ENCODE measurements around the gene LRP3. TPM values are rescaled to one million over a fixed set of nuclear protein-coding genes. Genes with fewer than 3 reads are reported as not detected.

Gene LRP3
- polyA plus RNA-seq, 3 donors = 1.4 to 11.9 (median 4.1) TPM

GRCh38 chr19:33174186-33174585 lies 19.9 kb upstream of the LRP3 start:
- Mint-ChIP-seq H3K27ac (peak overlapping the region in 1 of 7 donors; percentile 10), H3K4me1 (peaks cover 36% of the 10 kb centered on the region), H3K4me3 (no peak overlapping the region), H3K9me3 (no peaks in the 10 kb centered on the region), H3K36me3 (no peaks in the 10 kb centered on the region), H3K27me3 (ENCODE audit: low read depth in 3 of 3) (no peaks in the 10 kb centered on the region)
- Histone ChIP-seq H3K27me3 (ENCODE audit: control insufficient read depth in 2 of 2, insufficient read depth in 2 of 2, low read length in 2 of 2) (no peaks in the 10 kb centered on the region), H3K79me2 (ENCODE audit: insufficient read depth, low read length) (peaks cover 21% of the 10 kb centered on the region), H3K4me1 (ENCODE audit: control insufficient read depth in 1 of 2, insufficient read depth in 2 of 2, low read length in 2 of 2) (peaks cover 31 to 56% of the 10 kb centered on the region in 2 donors), H3K9me3 (replicated peaks in 1 of 2; ENCODE audit: control insufficient read depth in 1 of 2, insufficient read depth in 1 of 2, low read length in 2 of 2) (no peaks in the 10 kb centered on the region), H3K27ac (ENCODE audit: low read depth in 1 of 2, low read length in 2 of 2) (no peak overlapping the region), H3K9ac (ENCODE audit: insufficient read depth, low read length, poor library complexity, severe bottlenecking) (no peak overlapping the region), H3K4me2 (replicated peaks; ENCODE audit: extremely low read depth, low read length, poor library complexity, severe bottlenecking) (no peak overlapping the region), H3K36me3 (replicated peaks in 1 of 2; ENCODE audit: control insufficient read depth in 1 of 2, insufficient read depth in 2 of 2, low read length in 2 of 2) (no peaks in the 10 kb centered on the region), H3K4me3 (replicated peaks in 1 of 3; ENCODE audit: low read depth in 2 of 3, low read length in 3 of 3) (no peak overlapping the region), H4K20me1 (ENCODE audit: insufficient read depth, low read length) (no peaks in the 10 kb centered on the region), H2AFZ (ENCODE audit: insufficient read depth, low read depth, low read length, poor library complexity, severe bottlenecking) (no peak overlapping the region)
- intact Hi-C loops (cut with micrococcal nuclease) = loop anchor here in 1 of 2 donors (10.0 kb wide), 2 partner anchors 131 to 199 kb away; partner anchors contain the start of genes CEBPA, CEP89 and FAAP24
- DNase-seq = no peak
- WGBS (ENCODE audit: insufficient coverage) = 100% methylated on average over 3 of the region's 5 CpGs
- no peak for TF ChIP-seq CTCF (IDR thresholded peaks at IDR 0.05)

- no peak overlapping the region for H3K9ac ChIP-seq (ENCODE audit: insufficient read depth, low read length, poor library complexity, severe bottlenecking)
- TF ChIP-seq CTCF (IDR thresholded peaks at IDR 0.05) = no peak
- H2AFZ ChIP-seq (ENCODE audit: insufficient read depth, low read depth, low read length, poor library complexity, severe bottlenecking) = no peak overlapping the region
- no peaks in the 10 kb centered on the region for H3K36me3 ChIP-seq (replicated peaks in 1 of 2; ENCODE audit: control insufficient read depth in 1 of 2, insufficient read depth in 2 of 2, low read length in 2 of 2)
- H3K4me1 ChIP-seq (ENCODE audit: control insufficient read depth in 1 of 2, insufficient read depth in 2 of 2, low read length in 2 of 2) = peaks cover 31 to 56% of the 10 kb centered on the region in 2 donors
- H3K4me3 ChIP-seq (replicated peaks in 1 of 3; ENCODE audit: low read depth in 2 of 3, low read length in 3 of 3) = peak overlapping the region in 1 of 3 experiments; percentile 87
- no peaks in the 10 kb centered on the region for H3K9me3 ChIP-seq (replicated peaks in 1 of 2; ENCODE audit: control insufficient read depth in 1 of 2, insufficient read depth in 1 of 2, low read length in 2 of 2)
- H3K27ac ChIP-seq (ENCODE audit: low read depth in 1 of 2, low read length in 2 of 2) = no peak overlapping the region
- Mint-ChIP-seq H3K27ac (peak overlapping the region in 1 of 7 donors; percentile 63), H3K4me1 (peaks cover 36% of the 10 kb centered on the region), H3K9me3 (no peaks in the 10 kb centered on the region), H3K4me3 (no peak overlapping the region), H3K27me3 (ENCODE audit: low read depth in 3 of 3) (no peaks in the 10 kb centered on the region), H3K36me3 (no peaks in the 10 kb centered on the region)
- no peaks in the 10 kb centered on the region for H4K20me1 ChIP-seq (ENCODE audit: insufficient read depth, low read length)
- no peaks in the 10 kb centered on the region for H3K27me3 ChIP-seq (ENCODE audit: control insufficient read depth in 2 of 2, insufficient read depth in 2 of 2, low read length in 2 of 2)
- DNase-seq = no peak
- intact Hi-C loops (cut with micrococcal nuclease) = loop anchor here (5.0 to 10.0 kb wide), 6 partner anchors 72 to 997 kb away; partner anchors contain the start of genes CEBPA (in 1 of the 2), CEBPG (in 1 of the 2), CEP89 (in 1 of the 2) and FAAP24 (in 1 of the 2)
- H3K4me2 ChIP-seq (replicated peaks; ENCODE audit: extremely low read depth, low read length, poor library complexity, severe bottlenecking) = peak overlapping the region; percentile 81
- 74% methylated on average over 9 of the region's 10 CpGs for WGBS (ENCODE audit: insufficient coverage)
- H3K79me2 ChIP-seq (ENCODE audit: insufficient read depth, low read length) = peaks cover 21% of the 10 kb centered on the region
These were observed 18.9 kb upstream of the LRP3 start for GRCh38 chr19:33175156-33175782.

All from CD14-positive monocyte (primary cell).